ENCODE data around the gene SNF8.

The SNF8 gene

GRCh38 chr17:48883171-48883570, 61.5 kb downstream of the SNF8 start:
- DNase-seq = no peak

- DNase-seq = no peak
Measured at GRCh38 chr17:48882272-48882671, 62.4 kb downstream of the SNF8 start.

Data from CD4-positive, alpha-beta T cell treated with Interleukin-21 for 1 hour (primary cell).